GM18507 (cell line): ENCODE measurements around the gene MMP25.

Experiments
- DNase-seq: peaks from one replicate; pipeline ENCODE4 v3.0.0; 2011; ENCODE audit warnings: low read depth; ENCODE audit not compliant: insufficient read length; ENCODE audit errors: extremely low spot score
- FAIRE-seq: peaks from 2 replicates; lab custom pipeline; 2011; peaks lifted over from hg19 to GRCh38; lab: Jason Lieb, UNC

MMP25 gene

DNA sequence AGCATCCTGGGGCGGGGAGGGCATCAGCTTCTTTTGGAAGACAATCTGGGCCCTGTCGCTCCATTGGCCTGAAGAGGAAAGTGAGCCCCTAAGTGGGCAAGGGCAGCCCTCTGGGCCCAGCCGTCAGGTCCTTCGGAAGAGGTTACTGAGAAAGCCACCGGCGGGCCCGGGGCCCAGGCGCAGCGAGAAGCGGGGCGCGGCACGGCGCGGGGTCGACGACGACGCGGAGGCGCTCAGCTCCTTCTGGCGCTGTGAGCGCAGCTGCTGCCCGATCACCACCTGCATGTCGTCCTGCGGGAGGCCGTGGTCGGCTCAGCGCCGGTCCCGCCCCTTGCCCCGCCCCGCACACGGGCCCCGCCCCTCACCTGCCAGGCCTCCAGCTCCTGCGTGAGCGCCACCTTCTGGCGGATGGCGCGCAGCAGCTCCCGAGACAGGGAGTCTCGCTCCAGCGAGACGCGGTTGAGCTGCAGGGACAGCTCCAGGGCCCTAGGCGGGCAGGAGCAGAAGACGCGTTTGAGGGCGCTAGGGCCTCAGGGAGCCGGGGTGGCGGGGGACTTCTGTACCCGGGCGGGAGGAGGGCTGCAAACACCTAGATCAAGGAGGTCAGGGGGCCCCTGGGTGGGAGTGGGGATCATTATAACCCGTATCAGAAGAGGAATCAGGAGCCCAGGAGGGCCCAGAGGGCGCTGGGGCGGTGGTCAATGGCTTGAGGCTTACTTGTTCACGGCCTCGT lies 18.2 kb upstream of the MMP25 start:
- peak; percentile 87 for FAIRE-seq
- DNase-seq: peak; percentile 81

DNA sequence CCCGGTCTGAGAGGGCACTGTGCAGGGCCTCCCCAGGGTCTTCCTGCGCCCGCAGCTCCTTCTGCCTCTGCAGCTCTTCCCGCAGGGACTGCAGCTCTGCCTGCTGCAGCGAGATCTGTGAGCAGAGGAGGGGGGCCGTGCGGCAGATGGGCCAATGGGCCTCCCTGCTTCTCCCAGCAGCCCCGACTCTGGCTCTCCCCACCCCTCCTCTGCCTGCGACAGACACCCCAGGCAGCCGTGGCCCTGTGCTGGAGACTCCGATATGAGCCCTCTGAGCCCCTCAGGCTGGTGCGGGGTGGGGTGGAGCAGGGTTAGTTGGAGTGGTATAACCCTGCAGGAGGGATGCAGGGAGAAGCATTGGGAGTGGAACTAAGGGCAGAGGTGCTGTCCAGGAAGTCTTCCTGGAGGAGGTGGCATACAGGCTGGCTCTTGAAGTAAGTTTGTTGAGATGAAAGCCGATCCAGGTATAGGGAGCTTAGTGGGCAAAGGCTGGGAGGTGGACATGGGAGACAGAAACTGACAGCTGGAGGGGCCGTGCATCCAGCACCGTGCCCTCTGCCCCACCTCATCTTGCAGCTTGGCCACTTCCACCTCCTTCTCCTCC lies 17.5 kb upstream of the MMP25 start:
- FAIRE-seq (no peak), DNase-seq (no peak)

- no peak for FAIRE-seq
- no peak for DNase-seq
Observed at GRCh38 chr16:3029491-3030221, 16.7 kb upstream of the MMP25 start.

- DNase-seq (no peak), FAIRE-seq (no peak)
Observed at GRCh38 chr16:3030222-3031212, 15.8 kb upstream of the MMP25 start.

DNA sequence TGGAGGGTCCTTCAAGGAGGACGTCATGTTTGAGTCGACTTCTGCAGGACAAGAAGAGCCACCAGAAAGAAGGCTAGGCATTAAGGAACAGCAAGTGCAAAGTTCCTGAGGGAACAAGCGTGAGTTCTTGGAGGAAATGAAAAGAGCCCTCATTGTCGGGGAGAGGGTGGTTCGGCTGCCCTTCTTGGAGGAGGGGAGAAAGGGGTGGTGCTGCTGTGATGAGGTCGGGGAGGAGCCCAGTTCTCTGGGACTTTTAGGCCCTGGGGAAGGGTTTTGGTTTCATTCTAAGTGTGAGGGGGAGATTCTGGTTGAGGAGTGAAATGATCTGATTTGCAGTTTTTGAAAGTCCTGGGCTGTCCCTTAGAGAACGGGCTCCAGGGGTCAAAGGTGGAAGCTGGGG lies 13.7 kb upstream of the MMP25 start:
- peak; percentile 29 for FAIRE-seq
- no peak for DNase-seq

- DNase-seq (no peak), FAIRE-seq (no peak)
Observed at GRCh38 chr16:3035289-3035971, 10.9 kb upstream of the MMP25 start.

GRCh38 chr16:3035972-3036725 lies 10.2 kb upstream of the MMP25 start:
- DNase-seq: no peak

GRCh38 chr16:3036726-3037315 lies 9.5 kb upstream of the MMP25 start, which contains the start of gene BICDL2:
Gene BICDL2, minus strand, starts transcription at chr16:3036944. Its CDS starts 1,448 bp downstream, at chr16:3035496.
- DNase-seq: no peak
- FAIRE-seq: no peak

More at GRCh38 chr16:3035972-3036725, 10.2 kb upstream of the MMP25 start:
- FAIRE-seq: no peak

DNA sequence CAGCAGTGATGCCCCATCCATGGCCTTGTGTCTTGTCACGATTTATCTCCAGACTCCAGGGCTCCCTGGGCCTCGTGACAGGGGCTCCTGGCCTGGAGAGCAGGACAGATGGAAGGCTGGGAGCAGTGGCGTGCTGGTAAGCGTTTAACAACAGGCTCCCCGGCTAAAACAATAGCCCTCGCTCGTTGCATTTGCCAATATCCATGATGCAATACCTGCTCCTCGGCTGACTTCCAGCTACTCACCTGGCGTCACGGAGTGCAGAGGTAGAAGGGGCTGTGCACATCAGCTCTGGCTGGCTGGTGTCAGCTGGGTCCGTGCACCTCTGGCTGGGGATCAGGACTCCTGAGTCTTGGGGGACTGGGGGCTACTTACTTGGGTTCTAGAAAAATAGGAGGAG lies 8.1 kb upstream of the MMP25 start:
- DNase-seq (no peak), FAIRE-seq (no peak)

GRCh38 chr16:3038896-3039295 lies 7.5 kb upstream of the MMP25 start:
- DNase-seq (no peak), FAIRE-seq (no peak)

DNA sequence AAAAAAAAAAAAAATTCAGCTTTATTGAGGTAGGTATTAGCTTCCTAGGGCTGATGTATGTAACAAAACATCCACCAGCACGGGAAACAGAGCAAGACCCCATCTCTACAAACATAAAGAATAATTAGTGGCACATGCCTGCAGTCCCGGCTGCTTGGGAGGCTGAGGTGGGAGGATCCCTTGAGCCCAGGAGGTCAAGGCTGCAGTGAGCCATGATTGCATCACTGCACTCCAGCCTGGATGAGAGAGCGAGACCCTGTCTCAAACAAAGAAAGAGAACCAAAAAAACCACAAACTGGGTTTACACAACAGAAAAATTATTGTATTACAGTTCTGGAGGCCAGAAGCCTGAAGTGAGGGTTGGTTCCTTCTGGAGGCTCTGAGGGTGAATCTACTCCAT lies 4.0 kb upstream of the MMP25 start:
- FAIRE-seq (no peak), DNase-seq (no peak)

GRCh38 chr16:3044708-3045107 lies 1.7 kb upstream of the MMP25 start:
- DNase-seq (no peak), FAIRE-seq (no peak)

GRCh38 chr16:3046641-3047386 lies 453 bp downstream of the MMP25 start:
- FAIRE-seq (no peak), DNase-seq (no peak)

DNA sequence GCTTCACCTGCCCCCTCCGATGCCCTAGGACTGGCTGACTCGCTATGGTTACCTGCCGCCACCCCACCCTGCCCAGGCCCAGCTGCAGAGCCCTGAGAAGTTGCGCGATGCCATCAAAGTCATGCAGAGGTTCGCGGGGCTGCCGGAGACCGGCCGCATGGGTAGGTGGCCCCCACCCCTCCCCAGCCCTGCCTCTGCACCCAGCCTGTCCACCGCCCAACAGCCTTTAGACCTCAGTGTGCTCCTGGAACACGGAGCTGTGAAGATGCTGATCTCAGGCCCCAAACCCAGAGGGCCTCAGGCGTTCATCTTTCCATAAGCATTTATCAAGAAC lies 993 bp downstream of the MMP25 start:
- DNase-seq (no peak), FAIRE-seq (no peak)

- no peak for DNase-seq
- FAIRE-seq: no peak
Observed at GRCh38 chr16:3049921-3050481, 3.6 kb downstream of the MMP25 start.

DNA sequence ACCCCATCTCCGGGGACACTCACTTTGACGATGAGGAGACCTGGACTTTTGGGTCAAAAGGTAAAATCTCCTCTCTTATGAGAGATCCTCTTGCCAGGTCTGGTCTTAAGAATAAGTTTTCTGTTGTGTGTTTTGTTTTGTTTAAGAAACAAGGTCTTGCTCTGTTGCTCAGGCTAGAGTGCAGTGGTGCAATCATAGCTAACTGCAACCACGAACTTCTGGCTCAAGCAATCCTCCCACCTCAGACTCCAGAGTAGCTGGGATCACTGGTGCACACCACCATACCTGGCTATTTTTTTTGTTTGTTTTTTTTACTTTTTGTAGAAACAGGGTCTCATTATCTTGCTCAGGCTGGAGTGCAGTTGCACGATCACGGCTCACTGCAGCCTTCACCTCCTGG lies 4.1 kb downstream of the MMP25 start:
- DNase-seq: no peak
- no peak for FAIRE-seq

DNA sequence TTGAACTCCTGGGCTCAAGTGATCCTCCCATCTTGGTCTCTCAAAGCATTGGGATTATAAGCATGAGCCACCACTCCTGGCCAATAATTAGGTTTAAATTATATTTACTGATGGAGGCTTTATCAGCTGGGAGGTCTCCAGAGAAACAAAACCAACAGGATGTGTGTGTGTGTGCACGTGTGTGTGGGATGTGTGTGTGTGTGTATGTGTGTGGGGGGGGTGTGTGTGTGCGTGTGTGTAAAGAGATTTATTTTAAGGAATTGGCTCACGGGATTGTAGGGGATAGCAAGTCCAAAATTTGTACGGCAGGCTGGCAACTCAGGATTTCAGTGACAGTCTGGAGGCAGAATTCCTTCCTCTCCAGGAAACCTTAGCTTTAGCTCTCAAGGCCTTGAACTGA lies 4.6 kb downstream of the MMP25 start:
- no peak for DNase-seq
- FAIRE-seq: no peak
